Central memory CD8-positive, alpha-beta T cell (primary cell): ENCODE data around the gene FRAT2.

Experiments used
- ATAC-seq: fragments of 150-1000 bp; cut with Tn5 transposase; replicated peaks from 2 replicates; pipeline ENCODE4 v1.10.0; 2022; ENCODE audit warnings: mild to moderate bottlenecking, moderate FRiP score, moderate number of reproducible peaks; ENCODE audit not compliant: poor library complexity, severe bottlenecking; ENCODE audit errors: extremely low read depth
- DNase-seq, 2 donors: peaks; one replicate each; pipeline ENCODE4 v3.0.0; 2021; ENCODE audit warnings: low spot score in 2 of 2
- H3K27ac Mint-ChIP-seq: one replicate; pipeline ENCODE4 v1.8.0; 2022; ENCODE audit warnings: low read depth, mild to moderate bottlenecking, moderate library complexity, mixed read lengths
- H3K27me3 Mint-ChIP-seq: one replicate; pipeline ENCODE4 v1.8.0; 2022; ENCODE audit warnings: mixed read lengths
- H3K36me3 Mint-ChIP-seq: one replicate; pipeline ENCODE4 v1.8.0; 2022; ENCODE audit warnings: mild to moderate bottlenecking, moderate library complexity, mixed read lengths; ENCODE audit not compliant: insufficient read depth
- H3K4me1 Mint-ChIP-seq: one replicate; pipeline ENCODE4 v1.8.0; 2022; ENCODE audit warnings: mixed read lengths
- H3K4me3 Mint-ChIP-seq: one replicate; pipeline ENCODE4 v1.8.0; 2022; ENCODE audit warnings: mild to moderate bottlenecking, moderate library complexity, mixed read lengths
- H3K9me3 Mint-ChIP-seq: one replicate; pipeline ENCODE4 v1.8.0; 2022; ENCODE audit warnings: mixed read lengths

The FRAT2 gene

GRCh38 chr10:97365761-97366351 is 31.3 kb upstream of the FRAT2 start:
- Mint-ChIP-seq H3K27me3 (no peaks in the 10 kb centered on the region), H3K36me3 (peaks cover 16% of the 10 kb centered on the region), H3K9me3 (no peaks in the 10 kb centered on the region), H3K27ac (peak overlapping the region; percentile 63), H3K4me3 (no peak overlapping the region), H3K4me1 (no peaks in the 10 kb centered on the region)
- ATAC-seq (no peak), DNase-seq (no peak)

- DNase-seq (no peak), ATAC-seq (no peak)
- H3K27ac Mint-ChIP-seq: no peak overlapping the region
- no peaks in the 10 kb centered on the region for H3K9me3 Mint-ChIP-seq
- no peaks in the 10 kb centered on the region for H3K27me3 Mint-ChIP-seq
- H3K4me3 Mint-ChIP-seq: no peak overlapping the region
- peaks cover 12% of the 10 kb centered on the region for H3K36me3 Mint-ChIP-seq
- no peaks in the 10 kb centered on the region for H3K4me1 Mint-ChIP-seq
Observed at GRCh38 chr10:97363071-97363470, 28.5 kb upstream of the FRAT2 start.

- ATAC-seq (no peak), DNase-seq (no peak)
- peaks cover 12% of the 10 kb centered on the region for H3K36me3 Mint-ChIP-seq
- no peaks in the 10 kb centered on the region for H3K4me1 Mint-ChIP-seq
- no peak overlapping the region for H3K4me3 Mint-ChIP-seq
- H3K27me3 Mint-ChIP-seq: no peaks in the 10 kb centered on the region
- H3K9me3 Mint-ChIP-seq: no peaks in the 10 kb centered on the region
- no peak overlapping the region for H3K27ac Mint-ChIP-seq
Observed at GRCh38 chr10:97362310-97363033, 27.9 kb upstream of the FRAT2 start.

GRCh38 chr10:97361537-97361901 is 27.0 kb upstream of the FRAT2 start:
- no peaks in the 10 kb centered on the region for H3K9me3 Mint-ChIP-seq
- DNase-seq: no peak
- H3K4me1 Mint-ChIP-seq: peaks cover 1% of the 10 kb centered on the region
- H3K4me3 Mint-ChIP-seq: no peak overlapping the region
- no peaks in the 10 kb centered on the region for H3K27me3 Mint-ChIP-seq
- H3K36me3 Mint-ChIP-seq: peaks cover 12% of the 10 kb centered on the region
- H3K27ac Mint-ChIP-seq: no peak overlapping the region
- ATAC-seq: no peak

- ATAC-seq (no peak), DNase-seq (no peak)
- H3K4me1 Mint-ChIP-seq: peaks cover 7% of the 10 kb centered on the region
- no peak overlapping the region for H3K27ac Mint-ChIP-seq
- H3K4me3 Mint-ChIP-seq: no peak overlapping the region
- H3K36me3 Mint-ChIP-seq: peaks cover 11% of the 10 kb centered on the region
- no peaks in the 10 kb centered on the region for H3K27me3 Mint-ChIP-seq
- no peaks in the 10 kb centered on the region for H3K9me3 Mint-ChIP-seq
Observed at GRCh38 chr10:97360705-97361536, 26.4 kb upstream of the FRAT2 start.

- no peaks in the 10 kb centered on the region for H3K9me3 Mint-ChIP-seq
- peaks cover 12% of the 10 kb centered on the region for H3K4me1 Mint-ChIP-seq
- H3K4me3 Mint-ChIP-seq: no peak overlapping the region
Observed at GRCh38 chr10:97358781-97359180, 24.3 kb upstream of the FRAT2 start.

GRCh38 chr10:97358349-97358748 is 23.8 kb upstream of the FRAT2 start:
- no peak for ATAC-seq
- peaks cover 12% of the 10 kb centered on the region for H3K4me1 Mint-ChIP-seq
- no peaks in the 10 kb centered on the region for H3K27me3 Mint-ChIP-seq
- H3K4me3 Mint-ChIP-seq: no peak overlapping the region
- H3K9me3 Mint-ChIP-seq: no peaks in the 10 kb centered on the region
- DNase-seq: no peak
- peaks cover 3% of the 10 kb centered on the region for H3K36me3 Mint-ChIP-seq
- peak overlapping the region; percentile 41 for H3K27ac Mint-ChIP-seq

More at GRCh38 chr10:97358781-97359180, 24.3 kb upstream of the FRAT2 start:
- H3K27ac Mint-ChIP-seq: no peak overlapping the region
- DNase-seq: no peak
- no peak for ATAC-seq
- peaks cover 3% of the 10 kb centered on the region for H3K36me3 Mint-ChIP-seq
- H3K27me3 Mint-ChIP-seq: no peaks in the 10 kb centered on the region

GRCh38 chr10:97356918-97357317 is 22.4 kb upstream of the FRAT2 start:
- DNase-seq: no peak
- H3K9me3 Mint-ChIP-seq: no peaks in the 10 kb centered on the region
- H3K27me3 Mint-ChIP-seq: no peaks in the 10 kb centered on the region
- peaks cover 12% of the 10 kb centered on the region for H3K4me1 Mint-ChIP-seq
- no peak overlapping the region for H3K4me3 Mint-ChIP-seq
- no peak for ATAC-seq
- peaks cover 3% of the 10 kb centered on the region for H3K36me3 Mint-ChIP-seq
- no peak overlapping the region for H3K27ac Mint-ChIP-seq

GRCh38 chr10:97356318-97356914 is 21.9 kb upstream of the FRAT2 start:
- no peaks in the 10 kb centered on the region for H3K27me3 Mint-ChIP-seq
- peak overlapping the region; percentile 48 for H3K27ac Mint-ChIP-seq
- H3K36me3 Mint-ChIP-seq: peaks cover 3% of the 10 kb centered on the region
- H3K9me3 Mint-ChIP-seq: no peaks in the 10 kb centered on the region
- no peak overlapping the region for H3K4me3 Mint-ChIP-seq
- H3K4me1 Mint-ChIP-seq: peaks cover 12% of the 10 kb centered on the region
- DNase-seq: no peak
- ATAC-seq: peak; percentile 70

GRCh38 chr10:97355571-97355975 is 21.0 kb upstream of the FRAT2 start:
- Mint-ChIP-seq H3K9me3 (no peaks in the 10 kb centered on the region), H3K27me3 (no peaks in the 10 kb centered on the region), H3K4me3 (no peak overlapping the region), H3K27ac (peak overlapping the region; percentile 48), H3K36me3 (peaks cover 3% of the 10 kb centered on the region), H3K4me1 (peaks cover 12% of the 10 kb centered on the region)
- no peak for ATAC-seq
- no peak for DNase-seq

GRCh38 chr10:97353945-97354344 is 19.4 kb upstream of the FRAT2 start:
- no peak for DNase-seq
- no peak overlapping the region for H3K4me3 Mint-ChIP-seq

GRCh38 chr10:97349752-97350513 is 15.4 kb upstream of the FRAT2 start:
- Mint-ChIP-seq H3K4me1 (no peaks in the 10 kb centered on the region), H3K27me3 (no peaks in the 10 kb centered on the region), H3K4me3 (no peak overlapping the region), H3K36me3 (no peaks in the 10 kb centered on the region), H3K27ac (no peak overlapping the region), H3K9me3 (no peaks in the 10 kb centered on the region)
- ATAC-seq (no peak), DNase-seq (no peak)

More at GRCh38 chr10:97353945-97354344, 19.4 kb upstream of the FRAT2 start:
- H3K27me3 Mint-ChIP-seq: no peaks in the 10 kb centered on the region
- H3K36me3 Mint-ChIP-seq: peaks cover 3% of the 10 kb centered on the region
- H3K9me3 Mint-ChIP-seq: no peaks in the 10 kb centered on the region
- no peak for ATAC-seq
- H3K27ac Mint-ChIP-seq: no peak overlapping the region
- peaks cover 12% of the 10 kb centered on the region for H3K4me1 Mint-ChIP-seq
